Dedifferentiated amniotic fluid mesenchymal stem cell (primary cell): ENCODE data around the gene KCNJ4.

Experiments
- DNase-seq: peaks from one replicate; pipeline ENCODE4 v3.0.0-alpha.2; 2016; ENCODE audit errors: extremely low spot score

The KCNJ4 gene

GRCh38 chr22:38431266-38432010, 23.6 kb downstream of the KCNJ4 start:
- DNase-seq, result no peak

GRCh38 chr22:38429499-38430068, 25.4 kb downstream of the KCNJ4 start:
- DNase-seq, result no peak

- no peak for DNase-seq
Measured at GRCh38 chr22:38428714-38429113, 26.3 kb downstream of the KCNJ4 start.

- no peak for DNase-seq
Measured at GRCh38 chr22:38427940-38428339, 27.1 kb downstream of the KCNJ4 start.

- DNase-seq, result no peak
Measured at GRCh38 chr22:38427465-38427864, 27.5 kb downstream of the KCNJ4 start.

GRCh38 chr22:38426628-38427027, 28.4 kb downstream of the KCNJ4 start:
- no peak for DNase-seq

- DNase-seq, result no peak
Measured at GRCh38 chr22:38424525-38425080, 30.4 kb downstream of the KCNJ4 start.

- no peak for DNase-seq
Measured at GRCh38 chr22:38423512-38424503, 31.2 kb downstream of the KCNJ4 start.

- no peak for DNase-seq
Measured at GRCh38 chr22:38422611-38423511, 32.1 kb downstream of the KCNJ4 start.

- DNase-seq, result no peak
Measured at GRCh38 chr22:38420734-38421133, 34.3 kb downstream of the KCNJ4 start.

GRCh38 chr22:38419858-38420160, 35.2 kb downstream of the KCNJ4 start:
- no peak for DNase-seq

- DNase-seq, result no peak
Measured at GRCh38 chr22:38419121-38419857, 35.7 kb downstream of the KCNJ4 start.

- DNase-seq, result no peak
Measured at GRCh38 chr22:38418589-38418988, 36.4 kb downstream of the KCNJ4 start.

- no peak for DNase-seq
Measured at GRCh38 chr22:38417252-38418060, 37.5 kb downstream of the KCNJ4 start.

GRCh38 chr22:38416621-38417251, 38.3 kb downstream of the KCNJ4 start:
- no peak for DNase-seq

GRCh38 chr22:38415561-38416321, 39.3 kb downstream of the KCNJ4 start:
- DNase-seq, result no peak

- no peak for DNase-seq
Measured at GRCh38 chr22:38415046-38415445, 40.0 kb downstream of the KCNJ4 start.

- no peak for DNase-seq
Measured at GRCh38 chr22:38414009-38414395, 41.0 kb downstream of the KCNJ4 start.
